Trophoblast cell (in vitro differentiated cells and primary cell): Measurements from ENCODE around the gene CCDC50.

Experiments
- DNase-seq, 2 donors: peaks; one replicate each; pipeline ENCODE4 v3.0.0-alpha.2; 2016
- H2AFZ ChIP-seq: 2 replicates; pipeline ENCODE4 v1.6.1; 2013; ENCODE audit warnings: low read length, moderate library complexity, mild to moderate bottlenecking; ENCODE audit not compliant: insufficient read depth, poor library complexity
- H2AK5ac ChIP-seq: 2 replicates; pipeline ENCODE4 v1.6.1; 2013; ENCODE audit warnings: mild to moderate bottlenecking, low read length
- H2BK120ac ChIP-seq: 2 replicates; pipeline ENCODE4 v1.6.1; 2013; ENCODE audit warnings: low read length, mild to moderate bottlenecking, moderate library complexity; ENCODE audit not compliant: insufficient read depth, poor library complexity
- H2BK12ac ChIP-seq: 2 replicates; pipeline ENCODE4 v1.6.1; 2013; ENCODE audit warnings: mild to moderate bottlenecking, low read length, moderate library complexity
- H2BK5ac ChIP-seq: 2 replicates; pipeline ENCODE4 v1.6.1; 2013; ENCODE audit warnings: low read length, low read depth, moderate library complexity, mild to moderate bottlenecking; ENCODE audit not compliant: poor library complexity
- H3K14ac ChIP-seq: 2 replicates; pipeline ENCODE4 v1.6.1; 2013; ENCODE audit warnings: mild to moderate bottlenecking, low read length
- H3K18ac ChIP-seq: 2 replicates; pipeline ENCODE4 v1.6.1; 2013; ENCODE audit warnings: mild to moderate bottlenecking, low read length
- H3K23ac ChIP-seq: 2 replicates; pipeline ENCODE4 v1.6.1; 2013; ENCODE audit warnings: low read length
- H3K27ac ChIP-seq: 2 replicates; pipeline ENCODE4 v1.5.1; 2013; ENCODE audit warnings: low read depth, mild to moderate bottlenecking, inconsistent platforms, low read length, moderate library complexity
- H3K27me3 ChIP-seq: 2 replicates; pipeline ENCODE4 v1.6.1; 2013; ENCODE audit warnings: inconsistent platforms, mild to moderate bottlenecking, low read length, moderate library complexity; ENCODE audit not compliant: insufficient read depth
- H3K36me3 ChIP-seq, 2 experiments: 1 replicate in 1 of 2; 2 replicates in 1 of 2; pipeline ENCODE4 v1.6.1; 2013; ENCODE audit warnings: low read length in 2 of 2, mild to moderate bottlenecking in 2 of 2, moderate library complexity in 1 of 2; ENCODE audit not compliant: insufficient read depth in 2 of 2, control insufficient read depth in 1 of 2
- H3K4ac ChIP-seq: 2 replicates; pipeline ENCODE4 v1.6.1; 2013; ENCODE audit warnings: low read depth, mild to moderate bottlenecking, low read length, moderate library complexity
- H3K4me1 ChIP-seq, 2 experiments: 1 replicate in 1 of 2; 2 replicates in 1 of 2; pipeline ENCODE4 v1.6.1; 2013; ENCODE audit warnings: low read length in 2 of 2, mild to moderate bottlenecking in 2 of 2, moderate library complexity in 1 of 2; ENCODE audit not compliant: insufficient read depth in 2 of 2, control insufficient read depth in 1 of 2
- H3K4me2 ChIP-seq: 2 replicates; pipeline ENCODE4 v1.6.1; 2013; ENCODE audit warnings: inconsistent platforms, mild to moderate bottlenecking, low read length, moderate library complexity
- H3K4me3 ChIP-seq: 2 replicates; pipeline ENCODE4 v1.5.1; 2013; ENCODE audit warnings: mild to moderate bottlenecking, low read depth, low read length, inconsistent platforms
- H3K79me1 ChIP-seq: one replicate; pipeline ENCODE4 v1.6.1; 2013; ENCODE audit warnings: low read length
- H3K79me2 ChIP-seq: 2 replicates; pipeline ENCODE4 v1.6.1; 2013; ENCODE audit warnings: low read length, mild to moderate bottlenecking; ENCODE audit not compliant: control insufficient read depth, insufficient read depth, poor library complexity
- H3K9ac ChIP-seq: 2 replicates; pipeline ENCODE4 v1.6.1; 2013; ENCODE audit warnings: mild to moderate bottlenecking, low read length
- H3K9me3 ChIP-seq: 2 replicates; pipeline ENCODE4 v1.6.1; 2013; ENCODE audit warnings: low read depth, mild to moderate bottlenecking, control low read depth, inconsistent platforms, low read length; ENCODE audit not compliant: insufficient read depth
- H4K12ac ChIP-seq: 2 replicates; pipeline ENCODE4 v1.6.1; 2013; ENCODE audit warnings: low read depth, mild to moderate bottlenecking, low read length, moderate library complexity
- H4K8ac ChIP-seq: 2 replicates; pipeline ENCODE4 v1.6.1; 2013; ENCODE audit warnings: low read depth, mild to moderate bottlenecking, low read length, moderate library complexity
- H4K91ac ChIP-seq: one replicate; pipeline ENCODE4 v1.6.1; 2013; ENCODE audit warnings: low read depth, mild to moderate bottlenecking, low read length, moderate library complexity
- WGBS: extraction: QIAGEN DNeasy Blood & Tissue Kit; methylation state at CpG from one replicate; pipeline ENCODE4 v1.1.7; 2013; ENCODE audit warnings: missing lambda C conversion rate; ENCODE audit not compliant: insufficient read length, insufficient coverage; ENCODE audit errors: extremely low coverage; 5-methylcytosine and 5-hydroxymethylcytosine counted together

Gene CCDC50

DNA sequence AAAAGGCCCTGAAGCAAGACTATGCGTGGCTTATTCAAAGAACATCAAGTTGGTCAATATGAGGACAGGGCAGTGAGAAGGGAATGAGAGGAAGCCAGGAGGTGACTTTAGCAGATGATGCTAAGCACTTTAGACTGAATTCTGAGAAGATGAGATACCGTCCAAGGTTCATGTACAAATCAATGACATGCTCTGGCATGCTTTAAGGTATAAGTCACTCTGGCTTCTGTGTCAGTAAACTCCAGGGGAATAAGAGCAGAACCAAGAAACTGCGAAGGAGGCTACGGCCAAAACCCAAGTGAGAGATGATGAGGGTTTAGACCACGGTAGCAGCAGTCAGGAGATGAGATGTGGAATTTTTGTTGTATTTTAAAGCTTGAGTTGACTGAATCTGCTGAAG, 8.9 kb upstream of the CCDC50 start:
- no peak overlapping the region for H2AFZ ChIP-seq
- H3K18ac ChIP-seq: no peak overlapping the region
- H3K9me3 ChIP-seq: no peaks in the 10 kb centered on the region
- H2BK12ac ChIP-seq: no peak overlapping the region
- no peak overlapping the region for H2BK5ac ChIP-seq
- DNase-seq: no peak
- no peak overlapping the region for H3K23ac ChIP-seq
- H3K9ac ChIP-seq: no peak overlapping the region
- no peak overlapping the region for H3K4me2 ChIP-seq
- H4K91ac ChIP-seq: no peak overlapping the region
- H3K79me1 ChIP-seq: no peaks in the 10 kb centered on the region
- H3K36me3 ChIP-seq: no peaks in the 10 kb centered on the region
- H2AK5ac ChIP-seq: no peak overlapping the region
- no peaks in the 10 kb centered on the region for H3K27me3 ChIP-seq
- H4K12ac ChIP-seq: no peak overlapping the region
- H2BK120ac ChIP-seq: no peak overlapping the region
- no peak overlapping the region for H3K14ac ChIP-seq
- H3K4me3 ChIP-seq: no peak overlapping the region
- H3K4me1 ChIP-seq: no peaks in the 10 kb centered on the region
- no peak overlapping the region for H3K4ac ChIP-seq
- WGBS: no CpG with 5 or more reads among the region's 5 CpGs
- H3K79me2 ChIP-seq: no peaks in the 10 kb centered on the region
- H3K27ac ChIP-seq: no peak overlapping the region
- H4K8ac ChIP-seq: no peak overlapping the region

- no CpG with 5 or more reads among the region's 4 CpGs for WGBS
- Histone ChIP-seq H3K27ac (no peak overlapping the region), H2BK120ac (no peak overlapping the region), H2AK5ac (no peak overlapping the region), H2BK5ac (no peak overlapping the region), H3K4me3 (no peak overlapping the region), H3K4me1 (no peaks in the 10 kb centered on the region), H3K23ac (no peak overlapping the region), H3K36me3 (no peaks in the 10 kb centered on the region), H3K9me3 (no peaks in the 10 kb centered on the region), H3K14ac (no peak overlapping the region), H3K79me2 (no peaks in the 10 kb centered on the region), H4K12ac (no peak overlapping the region), H2AFZ (no peak overlapping the region), H3K9ac (no peak overlapping the region), H4K91ac (no peak overlapping the region), H3K27me3 (no peaks in the 10 kb centered on the region), H3K79me1 (no peaks in the 10 kb centered on the region), H4K8ac (no peak overlapping the region), H3K4me2 (no peak overlapping the region), H3K18ac (no peak overlapping the region), H2BK12ac (no peak overlapping the region), H3K4ac (no peak overlapping the region)
- peak in 1 of 2 donors; percentile 12 for DNase-seq
Measured at GRCh38 chr3:191321019-191321767, 8.0 kb upstream of the CCDC50 start.

DNA sequence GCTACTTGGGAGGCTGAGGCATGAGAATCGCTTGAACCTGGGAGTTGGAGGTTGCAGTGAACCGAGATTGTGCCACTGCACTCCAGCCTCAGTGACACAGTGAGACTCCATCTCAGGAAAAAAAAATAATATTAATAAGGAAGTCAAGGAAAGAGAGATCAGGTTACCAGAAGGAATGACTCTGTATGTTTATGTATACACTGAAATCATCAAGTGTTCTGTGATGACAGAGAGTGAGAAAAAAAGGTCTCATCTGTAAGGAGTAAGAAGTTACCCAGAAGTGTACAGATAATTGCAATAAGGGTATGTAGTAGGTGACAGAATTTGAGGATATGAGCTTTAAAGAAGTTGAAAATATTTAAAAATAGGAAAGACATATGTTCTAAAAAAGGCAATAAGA, 4.3 kb upstream of the CCDC50 start:
- Histone ChIP-seq H3K4ac (no peak overlapping the region), H3K79me2 (peaks cover 9% of the 10 kb centered on the region), H3K27ac (no peak overlapping the region), H3K9me3 (no peaks in the 10 kb centered on the region), H3K4me3 (no peak overlapping the region), H2AK5ac (no peak overlapping the region), H2AFZ (no peak overlapping the region), H3K79me1 (peaks cover 12% of the 10 kb centered on the region), H3K14ac (no peak overlapping the region), H3K4me1 (peaks cover 0 to 5% of the 10 kb centered on the region in 2 experiments), H3K23ac (no peak overlapping the region), H3K27me3 (no peaks in the 10 kb centered on the region), H2BK5ac (no peak overlapping the region), H4K8ac (no peak overlapping the region), H3K4me2 (no peak overlapping the region), H4K12ac (no peak overlapping the region), H4K91ac (no peak overlapping the region), H3K9ac (no peak overlapping the region), H2BK12ac (no peak overlapping the region), H3K36me3 (no peaks in the 10 kb centered on the region), H2BK120ac (no peak overlapping the region), H3K18ac (no peak overlapping the region)
- no peak for DNase-seq
- WGBS: no CpG with 5 or more reads among the region's 2 CpGs

DNA sequence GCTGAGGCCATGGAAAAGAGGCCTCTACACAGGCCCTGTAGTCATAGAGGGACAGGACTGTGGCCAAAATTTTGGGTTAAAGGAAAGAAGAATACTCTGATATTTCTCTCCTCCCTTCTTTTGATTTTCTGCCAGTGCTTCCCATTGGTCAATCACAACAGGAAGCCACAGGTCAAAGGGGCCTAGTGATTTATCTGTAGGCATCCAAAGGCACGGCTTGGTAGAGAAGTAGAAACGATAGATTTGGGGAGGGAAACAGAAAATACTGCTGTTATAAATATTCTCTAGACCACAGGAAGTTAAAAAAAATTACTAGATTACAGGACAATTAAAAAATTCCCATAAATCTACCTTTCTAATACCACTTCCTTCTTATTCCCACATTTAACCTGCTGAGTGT, 1.7 kb upstream of the CCDC50 start:
- no peak for DNase-seq
- no peak overlapping the region for H4K8ac ChIP-seq

More for the DNA sequence above, 1.7 kb upstream of the CCDC50 start:
- Histone ChIP-seq H2AK5ac (no peak overlapping the region), H3K23ac (no peak overlapping the region), H3K79me2 (peaks cover 11% of the 10 kb centered on the region), H3K18ac (no peak overlapping the region), H2BK5ac (no peak overlapping the region), H3K4me2 (no peak overlapping the region), H3K9me3 (no peaks in the 10 kb centered on the region), H3K79me1 (peaks cover 12% of the 10 kb centered on the region), H3K4ac (no peak overlapping the region), H3K4me3 (no peak overlapping the region), H3K4me1 (peaks cover 0 to 7% of the 10 kb centered on the region in 2 experiments), H3K9ac (no peak overlapping the region), H3K27me3 (no peaks in the 10 kb centered on the region), H3K36me3 (no peaks in the 10 kb centered on the region), H3K14ac (no peak overlapping the region), H4K12ac (no peak overlapping the region), H2BK12ac (no peak overlapping the region), H2AFZ (no peak overlapping the region), H2BK120ac (no peak overlapping the region), H3K27ac (no peak overlapping the region), H4K91ac (no peak overlapping the region)
- no CpG with 5 or more reads among the region's 2 CpGs for WGBS
